Left kidney (tissue), 2 donors: Measurements from ENCODE around the gene KLF16. TPM values are rescaled to one million over a fixed set of nuclear protein-coding genes. Genes with fewer than 3 reads are reported as not detected.

Experiments used
- DNase-seq: peaks from one replicate; pipeline ENCODE4 v3.0.0-alpha.2; 2013
- polyA plus RNA-seq: library from polyadenylated mRNA; unstranded; fragments of 120-200 nt; gene quantifications from one replicate; pipeline ENCODE4 v1.2.1, GENCODE V29; 2013; ENCODE audit not compliant: insufficient read length

Gene KLF16
- polyA plus RNA-seq, 1 donor = 4.5 TPM

DNA sequence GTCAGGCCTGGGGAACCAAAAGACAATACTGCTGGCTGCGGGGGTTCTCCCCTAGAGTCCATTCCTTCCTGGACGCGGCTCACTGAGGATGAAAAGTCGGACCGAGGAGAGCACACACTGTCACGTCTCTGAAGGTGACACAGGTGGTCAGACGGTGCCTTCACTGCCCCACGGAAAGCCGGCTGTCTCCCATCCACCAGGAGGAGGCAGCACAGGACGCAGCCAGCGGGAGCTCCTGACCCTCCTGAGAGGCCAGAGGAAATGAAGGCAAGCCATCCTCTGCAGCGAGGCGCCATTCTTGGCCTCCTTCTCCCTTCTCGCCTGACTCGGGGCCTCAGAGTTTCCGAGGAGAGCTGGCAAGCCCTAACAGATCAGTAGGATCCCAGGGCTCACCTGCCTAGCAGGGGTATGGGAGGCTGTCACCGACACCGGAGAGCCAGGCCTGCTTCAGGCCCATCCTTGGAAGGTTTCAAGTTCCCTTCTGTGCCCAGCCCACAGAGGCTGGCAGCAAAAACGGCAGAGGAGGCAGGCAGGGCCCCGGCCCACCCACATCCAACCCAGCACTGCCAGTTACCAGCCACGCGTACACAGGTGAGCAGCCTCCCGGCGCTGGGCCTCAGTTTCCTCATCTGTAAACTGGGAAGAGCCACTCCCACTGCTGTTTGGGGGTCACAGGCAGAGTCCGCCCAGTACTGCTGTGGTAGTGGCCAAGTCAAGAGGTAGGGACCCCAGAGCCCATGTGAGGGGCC, 19.6 kb downstream of the KLF16 start:
- DNase-seq = no peak

DNA sequence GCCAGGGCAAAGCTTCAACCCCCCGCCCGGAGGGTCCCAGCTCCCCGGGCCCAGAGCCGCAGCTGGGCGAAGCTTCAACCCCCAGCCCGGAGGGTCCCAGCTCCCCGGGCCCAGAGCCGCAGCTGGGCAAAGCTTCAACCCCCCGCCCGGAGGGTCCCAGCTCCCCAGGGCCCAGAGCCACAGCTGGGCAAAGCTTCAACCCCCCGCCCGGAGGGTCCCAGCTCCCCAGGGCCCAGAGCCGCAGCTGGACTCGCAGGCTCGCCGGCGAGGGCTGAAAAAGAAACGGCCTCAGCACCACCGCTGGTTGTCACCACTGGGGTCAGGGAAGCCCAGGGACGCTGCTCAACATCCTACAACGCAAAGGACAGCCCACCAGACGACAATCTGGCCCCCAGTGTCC, 20.3 kb downstream of the KLF16 start:
- DNase-seq = no peak

DNA sequence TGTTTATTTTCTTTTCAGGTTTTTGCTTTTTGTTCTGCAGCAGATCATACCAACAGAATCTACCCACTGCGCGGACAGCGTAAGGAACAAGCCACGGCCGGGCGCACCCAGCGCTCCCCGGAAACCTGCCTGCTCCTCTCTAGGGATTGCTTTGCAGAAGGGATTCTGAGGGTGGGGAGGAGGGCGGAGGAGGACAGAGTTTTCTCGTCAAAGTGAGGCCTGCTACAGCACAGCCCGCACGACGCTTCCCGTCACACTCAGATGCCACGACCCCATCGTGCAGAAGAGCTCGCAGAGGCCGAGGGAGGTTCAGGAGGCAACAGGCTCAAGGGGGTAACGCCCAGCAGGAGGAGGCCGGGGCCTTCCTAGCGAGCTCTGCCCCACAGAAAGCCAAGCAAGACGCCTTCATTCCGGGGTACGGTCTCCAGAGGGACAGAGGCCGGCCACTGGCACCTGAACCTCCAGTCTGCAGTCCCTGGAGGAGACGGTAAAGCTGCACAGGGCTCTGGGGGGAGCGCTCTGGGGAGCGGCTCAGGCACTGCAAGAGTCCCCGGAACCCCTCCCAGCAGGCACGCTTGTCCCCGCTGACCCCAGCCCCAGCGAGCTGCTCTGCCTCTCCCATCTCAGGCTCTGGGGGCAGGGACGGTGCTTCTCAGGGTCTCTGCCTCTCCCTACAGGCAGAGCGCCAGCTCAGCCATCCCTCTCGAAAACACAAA, 22.0 kb downstream of the KLF16 start:
- no peak for DNase-seq

DNA sequence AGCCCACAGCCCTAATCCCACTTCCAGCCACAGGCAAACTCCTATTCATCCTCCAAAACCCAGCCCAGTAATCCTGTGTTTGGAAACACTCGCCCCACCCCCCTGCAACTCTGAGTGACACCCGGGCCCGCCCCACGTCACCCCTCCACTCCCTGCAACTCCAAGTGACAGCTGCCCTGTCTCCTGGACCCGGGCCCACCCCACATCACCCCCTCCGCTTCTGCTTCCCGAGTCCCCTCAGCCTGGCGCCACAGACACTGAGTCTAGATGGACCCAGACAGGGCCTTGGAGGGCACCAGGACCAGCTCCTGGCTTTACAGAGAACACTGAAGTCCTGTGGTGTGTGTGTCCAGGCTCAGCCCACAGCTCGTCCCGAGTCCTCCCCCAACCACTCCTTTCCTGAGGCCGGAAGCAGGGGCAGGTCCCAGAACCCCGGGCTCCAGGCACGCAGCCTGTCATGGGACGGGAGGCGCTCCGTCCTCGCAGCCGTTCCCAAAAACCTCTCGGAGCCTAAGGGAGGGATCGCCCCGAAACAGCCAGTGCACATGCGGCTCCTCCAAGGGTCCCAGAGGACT, 22.8 kb downstream of the KLF16 start:
- no peak for DNase-seq

DNA sequence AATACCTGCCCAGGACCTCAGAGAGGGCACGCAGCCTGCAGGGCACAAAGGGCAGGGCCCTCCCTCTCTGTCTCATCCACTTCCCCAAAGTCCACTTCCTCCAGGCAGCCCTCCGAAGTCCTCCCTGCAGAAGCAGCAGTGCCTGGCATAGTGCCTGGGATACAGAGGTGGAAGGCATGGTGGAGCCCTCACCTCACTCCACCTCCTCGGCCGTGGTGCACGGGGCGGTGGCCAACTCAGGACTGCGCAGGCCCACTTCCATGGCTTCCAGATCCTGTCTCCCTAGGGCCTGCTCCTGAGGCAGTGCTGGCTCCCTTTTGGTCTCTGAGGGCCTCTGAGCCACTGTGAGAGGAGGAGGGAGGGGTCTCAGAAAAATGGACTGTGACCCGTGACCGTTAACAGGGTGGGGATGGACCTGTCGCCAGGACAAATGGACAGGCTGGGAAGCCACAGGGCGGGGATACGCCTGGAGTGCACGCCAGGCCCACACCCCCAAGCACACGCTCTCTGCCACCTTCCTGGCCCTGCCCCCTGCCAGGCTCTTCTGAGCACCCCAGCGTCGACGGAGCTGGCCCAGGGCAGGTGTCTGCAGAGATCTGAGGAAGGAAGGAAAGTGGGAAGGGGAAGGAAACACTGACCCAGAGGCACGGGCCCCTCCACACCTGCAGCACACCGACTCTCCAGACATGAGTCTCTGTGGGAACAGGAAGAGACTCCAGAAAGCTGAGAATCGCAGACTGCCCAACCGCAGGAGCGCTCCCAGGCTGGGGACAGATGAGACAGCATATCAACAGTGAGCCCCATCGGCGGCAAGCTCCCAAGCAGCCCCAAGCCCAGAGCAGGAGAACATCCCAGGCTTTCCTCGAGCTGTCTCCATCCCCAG, 23.5 kb downstream of the KLF16 start:
- DNase-seq = no peak

DNA sequence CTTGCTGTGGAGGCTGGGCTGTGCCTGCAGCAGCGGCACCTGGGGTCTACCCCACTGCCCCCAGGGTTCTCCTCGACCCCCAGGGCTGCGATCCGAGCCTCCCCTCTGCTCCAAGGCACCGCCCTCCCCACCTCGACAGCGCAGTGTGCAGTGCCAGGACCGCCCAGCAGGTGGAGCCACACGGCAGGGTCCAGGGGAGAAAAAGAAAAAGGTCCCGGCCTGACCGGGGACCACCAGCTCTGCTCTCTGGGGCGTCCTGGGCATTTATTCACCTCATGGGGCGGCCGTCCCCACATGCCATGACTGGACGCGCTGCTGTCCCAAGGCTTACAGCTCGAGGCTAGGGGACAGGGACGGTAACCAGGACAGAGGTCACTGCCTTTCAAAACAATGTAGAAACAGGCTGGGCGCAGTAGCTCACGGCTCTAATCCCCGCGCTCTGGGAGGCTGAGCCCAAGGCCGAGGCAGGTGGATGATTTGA, 25.7 kb downstream of the KLF16 start:
- no peak for DNase-seq

DNA sequence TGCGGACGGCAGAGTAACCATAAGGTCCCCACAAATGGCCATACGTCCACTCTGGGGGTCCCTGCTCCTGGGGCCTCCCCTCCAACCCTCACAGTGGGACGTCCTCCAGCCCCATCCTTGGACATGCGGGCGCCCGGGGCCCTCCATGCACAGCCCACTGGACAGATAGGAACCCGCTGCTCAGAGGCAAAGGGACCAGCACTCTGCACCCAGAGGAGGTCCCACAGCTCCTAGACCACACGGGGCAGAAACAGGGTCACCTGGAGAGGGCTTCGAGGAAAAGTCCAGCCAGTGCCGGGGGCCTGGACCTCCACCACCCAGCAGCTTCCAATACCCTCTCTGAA, 26.2 kb downstream of the KLF16 start:
- no peak for DNase-seq

DNA sequence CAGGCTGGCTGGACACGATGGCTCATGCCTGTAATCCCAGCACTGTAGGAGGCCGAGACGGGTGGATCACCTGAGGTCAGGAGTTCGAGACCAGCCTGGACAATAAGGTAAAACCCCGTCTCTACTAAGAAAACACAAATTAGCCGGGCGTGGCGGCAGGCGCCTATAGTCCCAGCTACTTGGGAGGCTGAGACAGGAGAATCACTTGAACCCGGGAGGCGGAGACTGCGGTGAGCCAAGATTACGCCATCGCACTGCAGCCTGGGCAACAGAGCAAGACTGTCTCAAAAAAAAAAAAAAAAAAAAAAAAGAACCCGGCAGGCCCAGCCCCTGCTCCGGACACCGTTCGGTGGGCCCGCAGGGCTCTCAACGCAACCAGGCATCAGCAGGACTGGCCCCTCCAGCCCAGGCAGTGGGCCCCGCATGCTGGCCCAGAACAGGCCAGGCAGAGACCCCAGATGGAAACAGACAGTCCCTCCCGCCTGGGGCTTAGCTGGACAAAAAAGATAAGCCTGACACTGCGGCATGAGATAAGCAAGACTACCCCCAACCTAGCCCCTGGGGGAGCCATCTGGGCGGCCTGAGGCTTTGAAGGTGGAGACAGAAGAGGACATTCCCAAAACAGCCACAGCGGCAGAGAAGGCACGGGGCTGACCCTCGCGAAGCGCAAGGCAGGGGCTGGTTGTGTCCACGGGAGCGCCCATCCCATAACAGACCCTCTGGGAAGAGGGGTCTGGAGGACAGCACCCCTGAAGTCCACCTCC, 26.7 kb downstream of the KLF16 start:
- DNase-seq = no peak

DNA sequence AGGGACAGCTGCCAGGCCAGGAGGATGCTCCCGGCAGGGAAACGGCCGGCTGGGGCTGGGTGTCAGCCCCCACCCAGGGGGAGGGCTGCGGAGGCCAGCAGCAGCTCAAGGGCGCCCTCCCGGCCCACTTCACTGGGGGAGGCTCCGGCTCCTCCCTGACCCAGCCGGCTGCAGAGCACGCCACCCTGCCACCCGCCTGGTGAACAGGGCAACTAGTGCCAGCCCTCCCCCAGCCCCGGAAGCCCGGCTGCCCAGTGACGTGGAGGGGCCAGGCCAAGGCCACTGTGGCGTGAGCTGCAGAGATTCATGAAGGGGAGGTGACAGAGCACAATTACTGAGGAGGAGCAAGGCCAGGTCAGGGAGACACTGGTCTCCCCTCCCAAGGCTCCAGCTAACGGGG, 29.8 kb downstream of the KLF16 start:
- DNase-seq = no peak

DNA sequence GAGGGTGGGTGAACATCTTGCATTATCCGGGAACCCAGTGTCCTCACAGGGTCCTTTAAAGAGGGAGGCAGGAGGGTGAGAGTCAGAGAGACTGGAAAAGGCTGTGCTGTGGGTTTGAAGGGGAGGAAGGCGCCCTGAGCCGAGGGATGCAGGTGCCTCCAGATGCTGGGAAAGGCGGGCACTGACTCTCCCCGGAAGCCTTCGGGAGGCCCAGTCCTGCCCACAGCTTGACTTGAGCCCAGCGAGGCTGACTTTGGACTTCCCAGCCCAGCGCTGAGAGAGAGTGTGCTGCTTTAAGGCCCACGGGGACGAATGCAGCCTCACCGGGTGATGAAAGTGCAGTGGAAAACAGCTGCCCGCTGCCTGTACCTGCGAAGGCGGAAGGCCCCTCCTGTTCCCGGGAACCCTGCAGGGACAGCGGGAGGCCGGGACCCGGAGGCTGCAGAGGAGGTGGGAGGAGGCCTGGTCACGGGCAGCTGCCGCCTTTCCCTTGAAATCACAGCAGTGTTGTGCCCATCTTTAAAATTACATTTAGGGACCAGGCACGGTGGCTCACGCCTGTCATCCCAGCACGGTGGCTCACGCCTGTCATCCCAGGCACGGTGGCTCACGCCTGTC, 31.2 kb downstream of the KLF16 start:
- DNase-seq = no peak

DNA sequence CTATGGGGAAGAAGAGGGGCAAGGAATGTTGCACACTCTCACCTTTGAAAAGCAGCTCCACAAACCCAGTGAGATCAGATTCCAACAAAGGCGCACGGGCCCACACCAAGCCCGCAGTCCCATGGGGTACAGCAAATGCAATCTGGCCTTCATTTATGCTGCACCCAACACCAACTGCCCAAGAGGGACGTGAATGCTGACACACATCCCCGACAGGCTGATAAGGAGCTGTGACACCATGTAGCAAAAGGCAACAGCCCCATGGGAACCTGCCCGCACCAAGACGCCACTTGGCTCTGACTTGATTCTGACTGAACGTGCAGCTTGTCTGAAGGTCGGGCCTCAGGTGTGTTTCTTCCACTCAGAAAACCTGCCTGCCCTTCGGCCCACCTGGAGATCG, 32.4 kb downstream of the KLF16 start:
- DNase-seq = no peak

DNA sequence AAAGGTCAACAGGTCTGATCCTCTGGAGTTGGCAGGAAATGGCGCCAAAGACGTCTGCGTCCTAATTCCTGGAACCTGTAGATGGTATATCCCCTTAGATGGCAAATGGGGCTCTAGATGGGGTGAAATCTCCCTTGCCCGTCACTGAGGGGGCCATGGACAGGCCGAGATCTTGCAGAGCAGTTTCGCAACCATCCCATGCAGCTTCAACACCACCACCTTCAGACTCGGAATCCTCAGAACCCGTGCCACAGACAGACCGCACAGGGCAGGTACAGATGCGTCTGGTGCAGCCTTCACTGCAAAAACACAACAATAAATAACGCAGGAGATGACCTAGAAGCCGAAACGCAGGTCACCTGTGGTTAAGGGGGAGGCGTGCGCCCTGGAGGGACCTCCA, 32.8 kb downstream of the KLF16 start:
- no peak for DNase-seq

DNA sequence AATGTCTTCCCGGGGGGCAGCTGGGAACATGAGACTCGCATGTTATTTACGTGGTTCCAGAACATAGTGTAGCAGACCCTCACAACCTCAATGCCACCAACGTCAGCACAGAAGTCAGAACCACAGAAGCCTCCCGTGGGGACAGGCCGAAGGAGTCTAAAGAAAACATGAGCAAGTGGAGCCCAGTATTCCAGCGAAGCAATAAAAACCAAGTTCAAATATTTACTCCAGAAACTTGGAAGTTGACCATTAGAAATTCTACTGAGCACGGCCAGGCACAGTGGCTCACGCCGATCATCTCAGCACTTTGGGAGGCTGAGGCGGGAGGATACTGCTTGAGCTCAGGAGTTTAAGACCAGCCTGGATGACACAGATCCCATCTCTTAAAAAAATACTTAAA, 33.4 kb downstream of the KLF16 start:
- DNase-seq = no peak

DNA sequence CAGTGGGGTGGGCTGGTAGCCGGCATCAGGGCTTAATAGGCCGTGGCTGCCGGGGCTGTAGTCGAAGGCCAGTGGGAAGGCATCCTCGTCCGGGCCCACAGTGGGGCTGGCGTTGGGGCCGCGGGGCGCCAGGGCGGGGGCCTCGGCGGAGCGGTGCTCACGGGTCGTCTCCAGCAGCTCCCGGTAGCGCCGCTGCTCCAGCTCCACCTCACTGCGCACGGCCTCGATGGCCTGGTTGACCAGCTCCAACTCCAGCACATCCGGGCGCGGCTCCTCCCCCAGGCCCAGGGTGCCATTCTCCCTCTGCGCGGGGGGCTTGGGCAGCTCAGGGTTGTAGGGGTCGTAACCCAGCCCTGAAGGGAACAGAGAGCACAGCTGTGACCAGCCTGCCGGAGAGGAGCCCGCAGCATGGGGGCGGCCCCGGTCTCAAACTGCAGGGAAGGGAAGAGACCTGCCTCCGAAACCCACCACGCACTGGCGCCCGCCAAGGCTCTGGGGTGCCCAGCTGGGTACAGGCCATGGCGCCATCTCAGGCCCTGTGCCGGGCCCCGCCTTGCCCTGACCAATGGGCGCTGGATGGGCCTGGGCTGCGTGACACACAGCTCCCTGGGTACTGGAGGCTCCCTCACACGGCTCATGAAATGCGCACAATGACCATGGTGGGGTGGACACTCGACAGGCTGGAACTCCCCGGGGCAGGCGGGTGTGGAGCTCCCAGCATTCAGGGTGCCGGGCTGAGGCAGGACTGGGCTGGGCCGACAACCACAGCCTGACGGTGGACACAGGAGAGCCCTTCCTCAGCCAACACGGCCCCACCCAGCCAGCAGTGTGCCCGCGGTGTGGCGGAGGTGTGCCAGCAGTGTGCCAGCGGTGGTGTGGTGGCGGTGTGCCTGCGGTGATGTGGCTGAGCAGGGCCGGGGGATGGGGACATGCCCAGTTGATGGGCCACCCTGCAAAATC, 34.8 kb downstream of the KLF16 start:
- DNase-seq = no peak

DNA sequence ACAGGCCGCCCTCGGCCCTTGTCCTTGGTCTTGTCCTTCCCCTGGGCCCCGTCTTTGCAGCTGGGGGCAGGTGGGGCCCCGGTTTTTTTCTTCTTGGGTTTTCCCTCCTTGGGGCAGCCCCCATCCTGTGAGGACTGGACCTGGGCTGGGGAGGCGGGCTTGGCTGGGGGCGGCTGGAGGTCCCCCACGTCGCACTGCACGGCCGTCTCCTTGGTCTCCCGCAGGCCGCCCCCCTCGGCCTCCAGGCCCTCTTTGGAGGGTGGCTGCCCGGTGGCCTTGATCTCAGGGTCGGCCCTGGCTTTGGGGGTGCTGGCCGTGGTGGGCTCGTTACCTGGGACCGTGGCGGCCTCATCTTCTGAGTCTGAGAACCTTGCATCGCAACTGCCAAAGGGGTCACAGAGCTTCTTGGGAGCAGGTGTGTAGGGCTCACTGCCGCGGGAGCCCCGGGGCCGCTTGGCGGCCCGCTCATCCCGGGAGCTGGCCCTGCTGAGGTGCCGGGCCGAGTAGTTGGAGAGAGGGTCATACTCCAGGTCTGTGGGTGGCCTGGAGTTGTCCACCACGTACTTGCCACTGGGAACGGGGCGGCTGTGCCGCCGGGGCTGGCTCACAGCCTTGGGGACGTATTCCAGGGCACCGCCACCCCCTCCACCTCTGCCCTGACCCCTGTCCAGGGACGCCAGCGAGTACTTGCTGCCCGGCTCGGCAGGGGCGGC, 35.7 kb downstream of the KLF16 start:
- DNase-seq = no peak

DNA sequence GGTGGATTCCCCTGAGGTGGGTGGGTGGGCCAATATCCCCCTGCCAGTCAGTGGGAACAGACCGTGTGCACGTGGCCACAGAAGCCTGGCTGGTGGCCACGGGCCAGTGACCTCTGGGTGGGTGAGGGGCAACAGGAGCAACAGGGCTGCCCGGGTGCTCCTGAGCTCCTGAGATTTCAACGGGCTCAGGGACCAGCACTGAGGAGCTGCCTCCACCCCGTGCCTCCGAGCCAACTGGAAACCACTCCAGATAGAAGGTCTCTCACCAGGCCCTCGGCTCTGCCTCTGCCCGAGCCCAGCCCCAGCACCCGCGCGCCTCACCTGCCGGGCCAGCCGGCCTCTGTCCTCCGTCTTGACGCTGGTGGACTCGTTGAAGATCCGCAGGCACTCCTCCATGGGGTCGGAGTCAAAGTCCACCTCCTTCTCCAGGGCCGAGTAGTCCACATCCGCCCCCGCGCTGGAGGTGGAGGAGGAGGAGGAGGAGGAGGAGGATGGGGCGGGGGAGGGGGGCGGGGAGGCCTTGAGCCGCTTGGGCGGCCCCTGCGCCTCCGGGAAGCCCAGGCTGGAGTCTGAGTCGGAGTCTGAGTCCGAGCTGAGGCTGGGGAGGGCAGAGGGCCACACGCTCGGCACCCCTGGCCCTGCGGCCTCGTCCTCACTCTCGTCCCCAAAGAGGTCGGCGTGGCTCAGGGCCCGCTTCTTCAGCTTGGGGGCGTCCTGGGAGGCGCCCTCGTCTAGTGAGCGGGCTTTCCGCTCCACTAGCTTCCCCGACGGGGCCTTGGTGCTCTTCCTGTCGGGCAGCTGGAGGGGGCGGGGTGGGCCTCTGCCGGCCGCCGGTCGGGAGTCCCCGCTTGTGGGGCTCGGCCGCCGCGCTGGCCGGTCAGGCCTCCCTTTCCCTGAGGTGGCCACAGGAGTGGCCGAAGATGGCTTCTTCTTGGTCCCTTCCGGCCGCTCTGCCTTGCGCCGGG, 36.5 kb downstream of the KLF16 start:
- peak; percentile 64 for DNase-seq

DNA sequence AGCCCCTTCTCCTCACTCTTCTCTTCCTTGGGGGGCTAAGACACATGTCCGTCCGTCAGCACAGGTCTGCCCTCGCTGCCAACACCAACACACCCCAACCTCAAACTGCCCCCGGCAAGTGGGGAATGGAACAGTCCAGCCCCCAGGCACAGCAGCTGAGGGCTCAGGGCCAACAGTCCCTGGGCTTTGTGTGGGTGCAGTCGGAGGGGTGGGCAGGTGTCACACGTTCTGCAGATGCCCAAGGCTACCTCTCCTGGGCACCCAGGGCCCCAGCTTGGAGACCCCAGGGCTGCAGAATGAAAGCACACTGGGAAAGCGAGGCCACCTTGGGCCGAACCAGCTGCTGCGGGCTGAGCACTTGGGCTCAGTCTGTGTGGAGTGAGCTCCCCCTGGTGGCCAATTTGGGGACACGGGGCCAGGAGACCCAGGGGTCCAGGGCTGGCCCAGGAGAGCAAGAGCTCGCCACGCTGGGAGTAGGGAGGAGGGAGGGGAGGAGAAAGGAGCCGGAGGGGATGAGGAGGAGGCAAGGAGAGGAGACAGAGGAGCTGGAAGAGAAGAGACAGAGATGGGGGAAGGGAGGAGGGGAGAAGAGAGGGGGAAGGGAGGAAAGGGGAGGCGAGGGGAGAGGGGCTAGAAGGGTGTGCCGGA, 37.3 kb downstream of the KLF16 start:
- peak; percentile 81 for DNase-seq

DNA sequence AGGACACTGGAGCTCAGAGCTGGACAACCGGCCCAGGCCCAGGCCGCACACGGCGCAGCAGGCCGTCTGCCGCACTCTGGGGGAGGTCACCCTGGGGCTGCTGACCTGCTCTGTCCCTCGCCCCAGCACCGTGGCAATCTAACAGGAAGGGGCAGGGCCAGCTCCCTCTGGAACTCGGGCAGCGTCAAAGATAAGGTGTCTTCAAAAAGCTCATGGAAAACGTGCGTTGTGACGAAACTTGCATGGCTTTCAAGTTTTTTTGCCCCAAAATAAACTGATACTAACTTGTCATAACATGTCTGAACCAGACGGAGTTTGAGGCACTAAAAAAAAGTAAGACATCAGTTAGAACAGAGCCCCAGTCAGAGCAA, 39.1 kb downstream of the KLF16 start:
- no peak for DNase-seq
